K562 (cell line): ENCODE results near the gene IRF4. TPM values are rescaled to one million over a fixed set of nuclear protein-coding genes. Genes with fewer than 3 reads are reported as not detected.

Experiments used
- ATAC-seq: fragments of 200-7000 bp; cut with Tn5 transposase; 3 replicates; pipeline ENCODE4 v1.9.1; 2020; ENCODE audit warnings: moderate library complexity
- BruUV-seq: library from RNA; stranded (reverse); fragments of 400-500 nt; replicated peaks from 2 replicates; lab custom pipeline; 2021; lab: Mats Ljungman, UMichigan
- CTCF ChIA-PET: fragments of 300-600 bp; formaldehyde crosslinking; extraction: SDS; loops from one replicate; lab custom pipeline; 2021; ENCODE audit warnings: low intra/inter-chr PET ratio; lab: Yijun Ruan, JAX
- POLR2A ChIA-PET: fragments of 300-600, 350-650 bp; sonication (Branson Sonifier 250); formaldehyde crosslinking; extraction: SDS; loops from one replicate; lab custom pipeline; 2021; ENCODE audit warnings: antibody characterized with exemption, inconsistent platforms; lab: Yijun Ruan, JAX
- DNase-seq, 4 experiments: peaks; one replicate each; pipeline versions ENCODE4 v3.0.0 to v3.0.0-alpha.2; 2011 to 2018; ENCODE audit warnings: low spot score in 3 of 4, mixed read lengths in 3 of 4; ENCODE audit errors: extremely low read depth in 1 of 4
- FAIRE-seq: peaks from 2 replicates; lab custom pipeline; 2011; peaks lifted over from hg19 to GRCh38; lab: Jason Lieb, UNC
- H2AFZ ChIP-seq: 2 replicates; pipeline ENCODE4 v1.6.0; 2011; ENCODE audit warnings: low read depth, low read length, control low read depth, inconsistent platforms
- H3K27ac ChIP-seq: fragments of 200-600 bp; 3 replicates; pipeline ENCODE4 v1.8.0; 2011; ENCODE audit warnings: low read depth, mild to moderate bottlenecking, control low read depth, inconsistent platforms, low read length, moderate library complexity, mixed read lengths; ENCODE audit errors: extremely low read depth
- H3K27me3 ChIP-seq, 2 experiments: fragments of 300-600 bp in 1 of 2; 2 replicates in 1 of 2; 3 replicates in 1 of 2; pipeline versions ENCODE4 v1.6.0 to v1.8.0; 2011; ENCODE audit warnings: inconsistent platforms in 2 of 2, low read length in 2 of 2, mild to moderate bottlenecking in 1 of 2, mixed read lengths in 1 of 2, moderate library complexity in 1 of 2; ENCODE audit not compliant: control insufficient read depth in 2 of 2, insufficient read depth in 2 of 2
- H3K36me3 ChIP-seq: fragments of 300-600 bp; 3 replicates; pipeline ENCODE4 v1.8.0; 2011; ENCODE audit warnings: mild to moderate bottlenecking, low read length, inconsistent platforms; ENCODE audit not compliant: control insufficient read depth, insufficient read depth
- H3K4me1 ChIP-seq, 2 experiments: fragments of 200-600 bp in 1 of 2; replicated peaks in 1 of 2; 2 replicates in 1 of 2; 3 replicates in 1 of 2; pipeline versions ENCODE4 v1.5.1 to v1.8.0; 2011; ENCODE audit warnings: inconsistent platforms in 2 of 2, low read length in 2 of 2, mild to moderate bottlenecking in 1 of 2, mixed read lengths in 1 of 2, moderate library complexity in 1 of 2; ENCODE audit not compliant: control insufficient read depth in 2 of 2, insufficient read depth in 2 of 2
- H3K4me2 ChIP-seq: 2 replicates; pipeline ENCODE4 v1.6.1; 2011; ENCODE audit warnings: low read length, control low read depth, inconsistent platforms, mixed read lengths; ENCODE audit not compliant: insufficient read depth
- H3K4me3 ChIP-seq: fragments of 200-600 bp; sonication (generic), shearing (Covaris generic); 2 replicates; pipeline ENCODE4 v1.5.1; 2016; ENCODE audit warnings: control low read depth, inconsistent platforms
- H3K79me2 ChIP-seq: fragments of 200-600 bp; 3 replicates; pipeline ENCODE4 v1.8.0; 2011; ENCODE audit warnings: low read length, inconsistent platforms; ENCODE audit not compliant: control insufficient read depth, insufficient read depth
- H3K9ac ChIP-seq, 2 experiments: 2 replicates each; pipeline versions ENCODE4 v1.6.0 to v1.6.1; 2011; ENCODE audit warnings: low read depth in 2 of 2, low read length in 2 of 2, control low read depth in 1 of 2, inconsistent platforms in 1 of 2, mild to moderate bottlenecking in 1 of 2, mixed read lengths in 1 of 2; ENCODE audit not compliant: insufficient read depth in 1 of 2
- H3K9me1 ChIP-seq: one replicate; pipeline ENCODE4 v1.6.0; 2011; ENCODE audit warnings: inconsistent platforms, mild to moderate bottlenecking, low read length, moderate library complexity; ENCODE audit not compliant: control insufficient read depth, insufficient read depth
- H3K9me3 ChIP-seq: replicated peaks from 2 replicates; pipeline ENCODE4 v1.5.1; 2011; ENCODE audit warnings: low read depth, low read length, inconsistent platforms; ENCODE audit not compliant: control insufficient read depth, insufficient read depth
- H4K20me1 ChIP-seq: replicated peaks from 2 replicates; pipeline ENCODE4 v1.6.1; 2011; ENCODE audit warnings: low read length, inconsistent platforms, mixed read lengths; ENCODE audit not compliant: control insufficient read depth, insufficient read depth
- CHD1 ChIP-seq: fragments of 200-600 bp; sonication (generic); IDR thresholded peaks from one replicate; pipeline ENCODE4 v1.6.1; 2012; ENCODE audit warnings: mild to moderate bottlenecking, moderate library complexity, low read length, inconsistent platforms
- E2F1 ChIP-seq: sonication (generic); formaldehyde crosslinking; IDR thresholded peaks from 2 replicates; pipeline ENCODE4 v1.8.1; 2023; ENCODE audit warnings: mild to moderate bottlenecking, missing genetic modification reagents, moderate library complexity
- FOXO4 ChIP-seq: fragments of 450-650 bp; formaldehyde crosslinking; IDR thresholded peaks from 2 replicates; pipeline ENCODE4 v1.4.0; 2020; ENCODE audit warnings: mild to moderate bottlenecking, moderate library complexity
- GATA2 ChIP-seq: sonication (generic); formaldehyde crosslinking; IDR thresholded peaks from 2 replicates; pipeline ENCODE4 v1.4.0; 2020; ENCODE audit warnings: mild to moderate bottlenecking, missing genetic modification reagents
- HMBOX1 ChIP-seq: sonication (generic); IDR thresholded peaks from 2 replicates; pipeline ENCODE4 v1.6.1; 2016
- NKRF ChIP-seq: fragments of 450-650 bp; IDR thresholded peaks from 2 replicates; pipeline ENCODE4 v1.6.1; 2016; ENCODE audit warnings: borderline replicate concordance
- NR4A1 ChIP-seq, 2 experiments: fragments of 250-450 bp in 1 of 2; fragments of 450-650 bp in 1 of 2; sonication (Bioruptor Pico) in 1 of 2; IDR thresholded peaks; 2 replicates each; pipeline versions ENCODE4 v1.4.0 to v1.6.1; 2016 to 2020; ENCODE audit warnings: mild to moderate bottlenecking in 2 of 2, missing compliant biosample characterization in 1 of 2, missing genetic modification characterization in 1 of 2, moderate library complexity in 1 of 2
- PKNOX1 ChIP-seq: fragments of 450-650 bp; IDR thresholded peaks from 2 replicates; pipeline ENCODE4 v1.6.1; 2016
- POLR2A ChIP-seq: fragments of 450-650 bp; conservative IDR thresholded peaks from 2 replicates; pipeline ENCODE4 v1.6.1; 2016
- WHSC1 ChIP-seq: IDR thresholded peaks from one replicate; pipeline ENCODE4 v1.6.1; 2012; ENCODE audit warnings: low read length, control low read depth, inconsistent platforms
- WGBS: fragments of 100-300 bp; shearing (Covaris generic); methylation state at CpG from one replicate; pipeline ENCODE4 v1.1.6; 2016; ENCODE audit warnings: low coverage, mixed read lengths; ENCODE audit not compliant: insufficient coverage; ENCODE audit errors: missing lambda C conversion rate; 5-methylcytosine and 5-hydroxymethylcytosine counted together
- in situ Hi-C: fragments of 300-500 bp; cut with MboI; formaldehyde crosslinking; loops from 4 replicates; pipeline ENCODE4 v1.15.0; 2018; ENCODE audit warnings: inconsistent platforms, mixed read lengths
- intact Hi-C: fragments of 100-400 bp; cut with micrococcal nuclease; formaldehyde crosslinking; loops from 2 replicates; pipeline ENCODE4 v1.14.2; 2022
- polyA plus RNA-seq, 8 experiments: library from polyadenylated mRNA; depleted of rRNA in 4 of 8; stranded (reverse) in 5 of 8; unstranded in 3 of 8; fragments of >200 nt; fragmentation: Nextera tagmentation in 2 of 8; fragmentation: Illumina TruSeq in 1 of 8; extraction: Ambion mirVana in 2 of 8; extraction: Trizol in 1 of 8; gene quantifications; 2 replicates each; pipeline versions ENCODE4 v1.2.1 to v1.2.3, GENCODE V29; 2011 to 2014; ENCODE audit warnings: inconsistent platforms in 1 of 8, missing spikeins in 1 of 8
- total RNA-seq, 7 experiments: library from RNA; depleted of rRNA in 6 of 7; stranded (reverse); fragments of >200 nt in 6 of 7; fragmentation: Illumina TruSeq in 2 of 7; extraction: Trizol in 2 of 7; gene quantifications; 2 replicates each; pipeline versions ENCODE4 v1.2.1 to v1.2.3, GENCODE V29; 2011 to 2021; ENCODE audit warnings: low replicate concordance in 1 of 7

IRF4 gene
- total and polyA plus RNA-seq, 9 of the 15 experiments (the other 6 are each of a cell fraction or from before 2014, with no cell fraction given): 0.05 to 0.33 (median 0.09) TPM; not detected in 6

GRCh38 chr6:445571-446417 is 54.2 kb downstream of the IRF4 start:
- Histone ChIP-seq H3K27me3 (peaks cover 42 to 88% of the 10 kb centered on the region in 2 experiments), H3K9me3 (no peaks in the 10 kb centered on the region), H3K36me3 (no peaks in the 10 kb centered on the region), H4K20me1 (no peaks in the 10 kb centered on the region; the same call in 1 of the 2 replicates), H3K79me2 (no peaks in the 10 kb centered on the region), H2AFZ (no peak overlapping the region), H3K9me1 (no peaks in the 10 kb centered on the region), H3K9ac (no peak overlapping the region), H3K4me2 (no peak overlapping the region), H3K27ac (no peak overlapping the region), H3K4me1 (peaks cover 0 to 6% of the 10 kb centered on the region in 2 experiments; a peak in 1 of 5 replicates), H3K4me3 (no peak overlapping the region)
- FAIRE-seq (no peak), DNase-seq (no peak), ATAC-seq (no peak)
- WGBS: 2% methylated on average over 11 of the region's 11 CpGs
- in situ Hi-C loops: no loop called here
- ChIA-PET POLR2A (interaction anchor here (0.6 to 3.3 kb wide), 3 partner anchors 10 to 59 kb away, joined by 3 to 10 read pairs (median 3); no protein-coding TSS in a partner anchor), CTCF (no interaction called here)
- TF ChIP-seq FOXO4 (CRISPR knock-in tag) (no peak), GATA2 (CRISPR knock-in tag) (no peak), E2F1 (CRISPR knock-in tag) (no peak), CHD1 (no peak), NR4A1 (CRISPR knock-in tag; IDR thresholded peaks at IDR 0.05) (no peak), NR4A1 (tag; IDR thresholded peaks at IDR 0.05) (no peak), HMBOX1 (no peak), POLR2A (no peak), PKNOX1 (no peak), NKRF (no peak), WHSC1 (no peak)
- intact Hi-C loops: no loop called here
- no TSS peak for BruUV-seq
